ENCODE results near the gene ZNF622.

Gene ZNF622

GRCh38 chr5:16502866-16503265 is 37.3 kb upstream of the ZNF622 start:
- no peak overlapping the region for H3K18ac ChIP-seq (ENCODE audit: low read depth in 1 of 2, low read length in 2 of 2)
- no peaks in the 10 kb centered on the region for H3K36me3 ChIP-seq (ENCODE audit: control insufficient read depth in 1 of 2, insufficient read depth in 2 of 2, low read depth in 1 of 2, low read length in 2 of 2)
- WGBS = 67% methylated on average over 2 of the region's 3 CpGs

GRCh38 chr5:16500024-16500423 is 34.4 kb upstream of the ZNF622 start:
- H3K4me2 ChIP-seq (ENCODE audit: low read length, poor library complexity, severe bottlenecking) = no peak overlapping the region
- no peak overlapping the region for H3K4me3 ChIP-seq (ENCODE audit: insufficient read depth in 1 of 2, low read depth in 1 of 2, low read length in 2 of 2)
- no peak overlapping the region for H3K4ac ChIP-seq (ENCODE audit: low read depth in 1 of 2, low read length in 2 of 2)
- H3K9me3 ChIP-seq (ENCODE audit: control insufficient read depth, low read length) = no peaks in the 10 kb centered on the region
- no peak for DNase-seq
- no peak overlapping the region for H3K9ac ChIP-seq (ENCODE audit: low read length)
- H3K18ac ChIP-seq (ENCODE audit: low read depth in 1 of 2, low read length in 2 of 2) = no peak overlapping the region
- 81% methylated on average over 5 of the region's 5 CpGs for WGBS
- no peak overlapping the region for H4K91ac ChIP-seq (ENCODE audit: low read length)
- H2AFZ ChIP-seq (ENCODE audit: low read depth, low read length) = no peak overlapping the region
- no peaks in the 10 kb centered on the region for H3K27me3 ChIP-seq (ENCODE audit: control insufficient read depth in 1 of 2, insufficient read depth in 1 of 2, low read length in 2 of 2)
- no peaks in the 10 kb centered on the region for H3K79me1 ChIP-seq (replicated peaks; ENCODE audit: low read length, poor library complexity, severe bottlenecking)
- H2BK5ac ChIP-seq (ENCODE audit: low read depth, low read length, poor library complexity, severe bottlenecking) = no peak overlapping the region
- no peak overlapping the region for H2AK5ac ChIP-seq (ENCODE audit: low read length, severe bottlenecking)
- H3K4me1 ChIP-seq (ENCODE audit: control insufficient read depth, insufficient read depth, low read depth, low read length) = peaks cover 2% of the 10 kb centered on the region
- no peak overlapping the region for H4K8ac ChIP-seq (ENCODE audit: low read length)
- no peaks in the 10 kb centered on the region for H3K36me3 ChIP-seq (ENCODE audit: control insufficient read depth in 1 of 2, insufficient read depth in 2 of 2, low read depth in 1 of 2, low read length in 2 of 2)
- no peak overlapping the region for H2BK12ac ChIP-seq (ENCODE audit: low read length in 2 of 2)
- no peak overlapping the region for H3K14ac ChIP-seq (ENCODE audit: low read length in 2 of 2)
- H2BK120ac ChIP-seq (ENCODE audit: low read depth, low read length) = no peak overlapping the region
- no peak overlapping the region for H2BK15ac ChIP-seq (ENCODE audit: low read depth, poor library complexity, severe bottlenecking)
- H3K23ac ChIP-seq (ENCODE audit: low read length in 2 of 2) = no peak overlapping the region
- H3K27ac ChIP-seq (ENCODE audit: low read length, poor library complexity, severe bottlenecking) = no peak overlapping the region

More at GRCh38 chr5:16502866-16503265, 37.3 kb upstream of the ZNF622 start:
- H4K8ac ChIP-seq (ENCODE audit: low read length) = no peak overlapping the region
- H3K27ac ChIP-seq (ENCODE audit: low read length, poor library complexity, severe bottlenecking) = peak overlapping the region; percentile 49
- peak; percentile 52 for DNase-seq
- no peak overlapping the region for H3K4me3 ChIP-seq (ENCODE audit: insufficient read depth in 1 of 2, low read depth in 1 of 2, low read length in 2 of 2)
- H2AK5ac ChIP-seq (ENCODE audit: low read length, severe bottlenecking) = no peak overlapping the region
- no peak overlapping the region for H2BK12ac ChIP-seq (ENCODE audit: low read length in 2 of 2)
- H3K23ac ChIP-seq (ENCODE audit: low read length in 2 of 2) = no peak overlapping the region
- H3K9ac ChIP-seq (ENCODE audit: low read length) = no peak overlapping the region
- no peaks in the 10 kb centered on the region for H3K9me3 ChIP-seq (ENCODE audit: control insufficient read depth, low read length)
- no peaks in the 10 kb centered on the region for H3K79me1 ChIP-seq (replicated peaks; ENCODE audit: low read length, poor library complexity, severe bottlenecking)
- H2BK5ac ChIP-seq (ENCODE audit: low read depth, low read length, poor library complexity, severe bottlenecking) = no peak overlapping the region
- no peaks in the 10 kb centered on the region for H3K27me3 ChIP-seq (ENCODE audit: control insufficient read depth in 1 of 2, insufficient read depth in 1 of 2, low read length in 2 of 2)
- H3K4me1 ChIP-seq (ENCODE audit: control insufficient read depth, insufficient read depth, low read depth, low read length) = peaks cover 2% of the 10 kb centered on the region
- H2BK15ac ChIP-seq (ENCODE audit: low read depth, poor library complexity, severe bottlenecking) = no peak overlapping the region
- H2BK120ac ChIP-seq (ENCODE audit: low read depth, low read length) = no peak overlapping the region
- H4K91ac ChIP-seq (ENCODE audit: low read length) = no peak overlapping the region
- H2AFZ ChIP-seq (ENCODE audit: low read depth, low read length) = no peak overlapping the region
- H3K14ac ChIP-seq (ENCODE audit: low read length in 2 of 2) = no peak overlapping the region
- no peak overlapping the region for H3K4ac ChIP-seq (ENCODE audit: low read depth in 1 of 2, low read length in 2 of 2)
- no peak overlapping the region for H3K4me2 ChIP-seq (ENCODE audit: low read length, poor library complexity, severe bottlenecking)

GRCh38 chr5:16497546-16497945 is 31.9 kb upstream of the ZNF622 start:
- Histone ChIP-seq H3K79me1 (replicated peaks; ENCODE audit: low read length, poor library complexity, severe bottlenecking) (no peaks in the 10 kb centered on the region), H3K14ac (ENCODE audit: low read length in 2 of 2) (no peak overlapping the region), H2BK12ac (ENCODE audit: low read length in 2 of 2) (no peak overlapping the region), H3K9ac (ENCODE audit: low read length) (no peak overlapping the region), H3K9me3 (ENCODE audit: control insufficient read depth, low read length) (no peaks in the 10 kb centered on the region), H4K8ac (ENCODE audit: low read length) (no peak overlapping the region), H2BK120ac (ENCODE audit: low read depth, low read length) (no peak overlapping the region), H3K4ac (ENCODE audit: low read depth in 1 of 2, low read length in 2 of 2) (no peak overlapping the region), H2BK15ac (ENCODE audit: low read depth, poor library complexity, severe bottlenecking) (no peak overlapping the region), H3K18ac (ENCODE audit: low read depth in 1 of 2, low read length in 2 of 2) (no peak overlapping the region), H3K27ac (ENCODE audit: low read length, poor library complexity, severe bottlenecking) (no peak overlapping the region), H2BK5ac (ENCODE audit: low read depth, low read length, poor library complexity, severe bottlenecking) (no peak overlapping the region), H3K4me1 (ENCODE audit: control insufficient read depth, insufficient read depth, low read depth, low read length) (no peaks in the 10 kb centered on the region), H3K4me2 (ENCODE audit: low read length, poor library complexity, severe bottlenecking) (no peak overlapping the region), H4K91ac (ENCODE audit: low read length) (no peak overlapping the region), H3K36me3 (ENCODE audit: control insufficient read depth in 1 of 2, insufficient read depth in 2 of 2, low read depth in 1 of 2, low read length in 2 of 2) (no peaks in the 10 kb centered on the region), H2AK5ac (ENCODE audit: low read length, severe bottlenecking) (no peak overlapping the region), H3K23ac (ENCODE audit: low read length in 2 of 2) (no peak overlapping the region), H3K4me3 (ENCODE audit: insufficient read depth in 1 of 2, low read depth in 1 of 2, low read length in 2 of 2) (no peak overlapping the region), H3K27me3 (ENCODE audit: control insufficient read depth in 1 of 2, insufficient read depth in 1 of 2, low read length in 2 of 2) (no peaks in the 10 kb centered on the region), H2AFZ (ENCODE audit: low read depth, low read length) (no peak overlapping the region)
- 90% methylated on average over 2 of the region's 2 CpGs for WGBS
- no peak for DNase-seq

- DNase-seq = no peak
- no peak overlapping the region for H3K4me2 ChIP-seq (ENCODE audit: low read length, poor library complexity, severe bottlenecking)
- no peak overlapping the region for H3K23ac ChIP-seq (ENCODE audit: low read length in 2 of 2)
- peak overlapping the region; percentile 74 for H3K9ac ChIP-seq (ENCODE audit: low read length)
- no peak overlapping the region for H4K8ac ChIP-seq (ENCODE audit: low read length)
- H3K79me1 ChIP-seq (replicated peaks; ENCODE audit: low read length, poor library complexity, severe bottlenecking) = no peaks in the 10 kb centered on the region
- no peak overlapping the region for H4K91ac ChIP-seq (ENCODE audit: low read length)
- no peak overlapping the region for H3K4me3 ChIP-seq (ENCODE audit: insufficient read depth in 1 of 2, low read depth in 1 of 2, low read length in 2 of 2)
- H3K14ac ChIP-seq (ENCODE audit: low read length in 2 of 2) = no peak overlapping the region
- H2BK15ac ChIP-seq (ENCODE audit: low read depth, poor library complexity, severe bottlenecking) = no peak overlapping the region
- no peak overlapping the region for H2BK5ac ChIP-seq (ENCODE audit: low read depth, low read length, poor library complexity, severe bottlenecking)
- H3K36me3 ChIP-seq (ENCODE audit: control insufficient read depth in 1 of 2, insufficient read depth in 2 of 2, low read depth in 1 of 2, low read length in 2 of 2) = no peaks in the 10 kb centered on the region
- no peaks in the 10 kb centered on the region for H3K4me1 ChIP-seq (ENCODE audit: control insufficient read depth, insufficient read depth, low read depth, low read length)
- H3K4ac ChIP-seq (ENCODE audit: low read depth in 1 of 2, low read length in 2 of 2) = no peak overlapping the region
- WGBS = 85% methylated on average over 1 of the region's 1 CpG
- H3K27me3 ChIP-seq (ENCODE audit: control insufficient read depth in 1 of 2, insufficient read depth in 1 of 2, low read length in 2 of 2) = no peaks in the 10 kb centered on the region
- H3K27ac ChIP-seq (ENCODE audit: low read length, poor library complexity, severe bottlenecking) = no peak overlapping the region
- H2AFZ ChIP-seq (ENCODE audit: low read depth, low read length) = no peak overlapping the region
- H2BK120ac ChIP-seq (ENCODE audit: low read depth, low read length) = no peak overlapping the region
- H3K18ac ChIP-seq (ENCODE audit: low read depth in 1 of 2, low read length in 2 of 2) = no peak overlapping the region
- H3K9me3 ChIP-seq (ENCODE audit: control insufficient read depth, low read length) = no peaks in the 10 kb centered on the region
- no peak overlapping the region for H2BK12ac ChIP-seq (ENCODE audit: low read length in 2 of 2)
- no peak overlapping the region for H2AK5ac ChIP-seq (ENCODE audit: low read length, severe bottlenecking)
Measured at GRCh38 chr5:16493261-16493660, 27.7 kb upstream of the ZNF622 start.

Measured in mesenchymal stem cell (in vitro differentiated cells and primary cell).